Measurements from ENCODE around the gene MIOX. TPM values are rescaled to one million over a fixed set of nuclear protein-coding genes. Genes with fewer than 3 reads are reported as not detected.
A peak's percentile ranks its signal among the peaks of the same experiment; 100 is the strongest.

The MIOX gene
- total RNA-seq, 1 donor from 2014 or later: 0.99 TPM

GRCh38 chr22:50456466-50457234 lies 30.0 kb upstream of the MIOX start:
- no peak for DNase-seq (ENCODE audit: low spot score)
- peaks cover 24% of the 10 kb centered on the region for H3K36me3 Mint-ChIP-seq (ENCODE audit: low read depth)
- TF ChIP-seq CTCF (IDR thresholded peaks at IDR 0.05): peak; percentile 53
- H3K4me3 Mint-ChIP-seq (ENCODE audit: unreplicated experiment): no peak overlapping the region
- H3K27ac Mint-ChIP-seq (ENCODE audit: unreplicated experiment): no peak overlapping the region
- H3K9me3 Mint-ChIP-seq (ENCODE audit: low read depth): no peaks in the 10 kb centered on the region
- no peaks in the 10 kb centered on the region for H3K27me3 Mint-ChIP-seq (ENCODE audit: low read depth)
- no peaks in the 10 kb centered on the region for H3K4me1 Mint-ChIP-seq (ENCODE audit: low read depth)

- H3K9me3 Mint-ChIP-seq (ENCODE audit: low read depth): no peaks in the 10 kb centered on the region
- no peaks in the 10 kb centered on the region for H3K4me1 Mint-ChIP-seq (ENCODE audit: low read depth)
- no peak overlapping the region for H3K4me3 Mint-ChIP-seq (ENCODE audit: unreplicated experiment)
These were observed 27.6 kb upstream of the MIOX start for GRCh38 chr22:50459016-50459415.

GRCh38 chr22:50459496-50460140 lies 27.0 kb upstream of the MIOX start:
- TF ChIP-seq CTCF (IDR thresholded peaks at IDR 0.05): peak; percentile 16
- no peak overlapping the region for H3K4me3 Mint-ChIP-seq (ENCODE audit: unreplicated experiment)
- DNase-seq (ENCODE audit: low spot score): no peak
- no peaks in the 10 kb centered on the region for H3K4me1 Mint-ChIP-seq (ENCODE audit: low read depth)
- H3K27ac Mint-ChIP-seq (ENCODE audit: unreplicated experiment): no peak overlapping the region
- H3K9me3 Mint-ChIP-seq (ENCODE audit: low read depth): no peaks in the 10 kb centered on the region
- H3K36me3 Mint-ChIP-seq (ENCODE audit: low read depth): peaks cover 28% of the 10 kb centered on the region
- no peaks in the 10 kb centered on the region for H3K27me3 Mint-ChIP-seq (ENCODE audit: low read depth)

More at GRCh38 chr22:50459016-50459415, 27.6 kb upstream of the MIOX start:
- peaks cover 26% of the 10 kb centered on the region for H3K36me3 Mint-ChIP-seq (ENCODE audit: low read depth)
- no peak for DNase-seq (ENCODE audit: low spot score)
- H3K27ac Mint-ChIP-seq (ENCODE audit: unreplicated experiment): no peak overlapping the region
- H3K27me3 Mint-ChIP-seq (ENCODE audit: low read depth): no peaks in the 10 kb centered on the region
- TF ChIP-seq CTCF (IDR thresholded peaks at IDR 0.05): no peak

GRCh38 chr22:50460938-50461337 lies 25.7 kb upstream of the MIOX start:
- no peak for DNase-seq (ENCODE audit: low spot score)
- TF ChIP-seq CTCF (IDR thresholded peaks at IDR 0.05): no peak
- Mint-ChIP-seq H3K27ac (ENCODE audit: unreplicated experiment) (no peak overlapping the region), H3K36me3 (ENCODE audit: low read depth) (peaks cover 24% of the 10 kb centered on the region), H3K4me3 (ENCODE audit: unreplicated experiment) (no peak overlapping the region), H3K9me3 (ENCODE audit: low read depth) (no peaks in the 10 kb centered on the region), H3K4me1 (ENCODE audit: low read depth) (no peaks in the 10 kb centered on the region), H3K27me3 (ENCODE audit: low read depth) (no peaks in the 10 kb centered on the region)

- Mint-ChIP-seq H3K27ac (ENCODE audit: unreplicated experiment) (no peak overlapping the region), H3K36me3 (ENCODE audit: low read depth) (peaks cover 25% of the 10 kb centered on the region), H3K9me3 (ENCODE audit: low read depth) (no peaks in the 10 kb centered on the region), H3K4me3 (ENCODE audit: unreplicated experiment) (no peak overlapping the region), H3K4me1 (ENCODE audit: low read depth) (no peaks in the 10 kb centered on the region), H3K27me3 (ENCODE audit: low read depth) (no peaks in the 10 kb centered on the region)
- no peak for DNase-seq (ENCODE audit: low spot score)
- no peak for TF ChIP-seq CTCF (IDR thresholded peaks at IDR 0.05)
These were observed 25.1 kb upstream of the MIOX start for GRCh38 chr22:50461536-50461935.
